Endothelial cell of hepatic sinusoid (primary cell): ENCODE measurements around the gene PPP1R18.

Source experiments
- in situ Hi-C: cut with HindIII; loops from 2 replicates; pipeline ENCODE4 v1.10.0; 2017; ENCODE audit warnings: low sequenced_read_pairs

Gene PPP1R18

DNA sequence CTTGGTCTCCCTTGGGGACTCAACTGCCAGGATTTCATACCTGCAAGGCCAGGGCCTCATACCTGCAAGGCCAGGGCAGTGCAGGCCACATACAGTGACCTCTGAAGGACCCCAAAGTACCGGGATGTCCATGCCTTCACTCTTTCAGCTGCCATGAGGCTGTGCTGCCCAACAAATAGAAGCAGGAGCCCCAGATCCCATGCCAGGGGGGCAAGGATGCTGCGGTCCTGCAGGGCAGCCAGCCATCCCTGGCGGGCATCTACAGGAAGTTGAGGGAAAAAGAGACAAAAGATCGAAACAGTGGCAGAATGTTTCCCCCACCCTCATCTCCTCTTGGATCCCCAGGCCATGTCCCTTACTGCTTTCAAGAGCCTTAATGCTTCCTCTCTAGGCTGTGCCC, 3.5 kb upstream of the PPP1R18 start:
- in situ Hi-C loops: no loop called here

DNA sequence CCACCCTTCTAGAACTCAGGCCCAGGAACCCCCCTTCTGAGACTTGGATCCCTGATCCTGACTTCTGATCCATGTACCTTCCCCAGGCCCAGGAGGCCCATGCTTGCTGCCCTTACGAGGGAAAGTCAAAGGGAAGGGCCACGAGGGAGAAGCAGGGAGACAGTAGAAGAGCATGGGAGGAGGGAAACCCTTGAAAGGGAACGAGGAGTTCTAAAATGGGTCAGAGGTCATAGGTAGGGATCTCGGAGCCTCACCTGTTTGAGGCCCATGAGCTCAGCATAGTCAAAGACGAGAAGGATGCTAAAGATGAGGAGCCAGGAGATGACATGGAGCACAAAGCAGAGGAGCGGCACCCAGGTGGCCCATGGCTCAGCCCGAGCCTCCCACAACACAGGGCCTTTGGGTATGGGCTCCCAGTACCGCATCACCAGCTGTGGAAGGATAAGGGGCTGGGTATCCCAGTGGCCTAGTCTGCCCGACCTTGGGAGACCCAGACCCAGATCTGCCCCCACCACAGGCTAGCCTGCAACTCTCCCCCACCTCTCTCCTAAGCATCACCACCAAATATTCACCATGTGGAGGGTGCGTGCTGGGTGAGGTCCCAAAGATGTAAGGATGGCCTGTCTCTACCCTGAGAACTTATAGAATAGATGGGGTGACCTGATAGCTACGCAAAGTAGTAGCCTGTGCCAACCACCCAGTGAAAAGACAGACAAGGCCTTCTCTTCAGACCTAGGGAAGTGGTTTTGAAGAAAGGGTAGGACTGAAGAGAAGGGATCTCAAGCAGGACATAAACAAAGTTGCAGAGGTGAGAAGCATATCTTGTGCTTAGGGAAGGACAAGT, 2.8 kb upstream of the PPP1R18 start:
- in situ Hi-C loops: no loop called here

DNA sequence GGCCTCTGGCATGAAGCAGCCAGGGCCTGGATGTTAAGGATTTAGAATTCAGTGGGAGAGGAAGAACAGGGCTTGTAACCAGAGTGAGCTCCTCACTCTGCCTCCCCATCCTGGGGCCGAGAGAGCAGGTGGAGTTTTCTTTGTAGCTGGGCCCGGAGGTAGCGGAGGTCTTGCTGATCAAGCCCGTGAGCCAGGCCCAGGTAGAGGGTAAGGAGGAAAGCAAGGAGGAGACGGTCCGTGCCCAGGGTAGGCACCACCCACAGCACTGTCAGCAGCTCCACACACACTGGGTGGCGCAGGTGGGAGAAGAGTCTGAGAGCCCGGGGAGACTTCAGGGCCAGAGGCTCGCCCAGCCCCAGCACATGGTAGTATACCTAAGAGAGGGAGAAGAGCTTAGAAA, 2.1 kb upstream of the PPP1R18 start:
- in situ Hi-C loops: no loop called here

DNA sequence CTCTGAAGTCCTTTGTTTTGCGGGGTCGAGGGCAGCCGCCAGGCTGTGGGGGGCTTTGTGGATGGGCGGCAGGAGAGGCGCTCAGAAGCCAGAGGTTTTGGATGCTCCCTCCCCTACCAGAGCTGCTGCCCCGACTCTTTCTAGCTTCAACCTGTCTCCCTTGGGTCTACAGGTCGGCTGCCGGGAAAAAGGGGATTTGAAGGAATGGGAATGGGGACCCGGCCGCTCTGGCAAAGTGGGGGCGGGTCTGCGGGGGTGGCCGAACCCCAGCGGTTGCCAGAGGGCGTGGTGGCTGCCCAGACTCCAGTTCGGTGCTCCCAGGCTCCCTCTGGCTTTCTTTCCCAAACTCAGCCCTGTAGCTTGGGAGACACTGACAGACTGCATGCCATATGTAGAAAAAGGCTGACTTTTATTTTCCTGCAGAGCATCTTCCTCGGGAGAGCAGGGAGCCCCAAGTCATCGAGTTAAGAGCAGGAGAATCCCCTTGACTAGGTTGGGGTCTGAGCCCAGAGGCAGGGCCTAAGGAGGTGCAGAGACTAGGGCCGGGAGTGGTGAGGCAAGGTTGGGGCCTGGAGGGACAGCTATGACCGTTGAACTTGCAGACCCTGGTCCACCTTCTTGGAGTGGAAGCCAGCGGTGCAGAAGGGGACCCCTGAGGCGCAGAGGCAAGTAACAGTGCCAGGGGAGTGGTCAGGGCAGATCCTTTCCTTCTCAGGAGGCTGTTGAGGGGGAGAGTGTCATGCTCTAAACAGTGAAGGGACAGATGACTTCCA, 1.4 kb upstream of the PPP1R18 start:
- in situ Hi-C loops: no loop called here

DNA sequence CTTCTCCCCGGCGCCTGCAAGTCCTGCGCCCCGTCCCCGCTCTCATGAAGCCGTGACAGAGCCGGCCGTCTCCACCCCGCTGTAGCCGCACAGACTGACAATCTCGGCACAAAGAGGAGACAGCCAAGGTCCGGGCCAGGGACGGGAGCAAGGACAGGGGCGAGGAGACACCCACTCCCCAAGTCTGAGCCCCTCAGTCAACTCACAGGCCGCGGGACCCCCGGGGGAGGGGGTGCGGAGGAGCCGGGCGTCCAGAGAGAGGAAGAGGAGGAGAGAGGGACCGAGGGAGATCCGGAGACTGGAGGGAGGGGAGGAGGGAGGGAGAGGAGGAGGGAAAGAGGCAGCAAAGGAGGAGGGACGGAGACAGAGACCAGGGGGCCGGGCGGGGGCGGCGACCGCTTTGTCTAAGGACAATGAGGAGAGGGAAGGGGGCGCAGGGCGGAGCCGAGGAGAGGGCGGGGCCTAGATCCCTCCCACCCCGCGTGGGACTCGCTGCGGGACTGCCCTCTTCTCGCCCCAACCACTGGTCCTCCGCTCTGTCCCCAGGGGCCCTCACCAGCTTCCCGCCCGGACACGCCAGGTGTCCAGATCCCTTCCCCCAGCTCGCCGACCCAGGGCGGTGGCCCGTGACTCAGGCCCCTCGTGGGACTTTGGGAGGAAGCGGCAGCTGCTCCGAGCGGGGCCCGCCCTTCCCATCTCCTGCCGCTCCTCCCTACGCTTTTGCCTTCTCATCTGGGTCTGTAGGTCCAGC, 638 bp upstream of the PPP1R18 start:
- in situ Hi-C loops: no loop called here

DNA sequence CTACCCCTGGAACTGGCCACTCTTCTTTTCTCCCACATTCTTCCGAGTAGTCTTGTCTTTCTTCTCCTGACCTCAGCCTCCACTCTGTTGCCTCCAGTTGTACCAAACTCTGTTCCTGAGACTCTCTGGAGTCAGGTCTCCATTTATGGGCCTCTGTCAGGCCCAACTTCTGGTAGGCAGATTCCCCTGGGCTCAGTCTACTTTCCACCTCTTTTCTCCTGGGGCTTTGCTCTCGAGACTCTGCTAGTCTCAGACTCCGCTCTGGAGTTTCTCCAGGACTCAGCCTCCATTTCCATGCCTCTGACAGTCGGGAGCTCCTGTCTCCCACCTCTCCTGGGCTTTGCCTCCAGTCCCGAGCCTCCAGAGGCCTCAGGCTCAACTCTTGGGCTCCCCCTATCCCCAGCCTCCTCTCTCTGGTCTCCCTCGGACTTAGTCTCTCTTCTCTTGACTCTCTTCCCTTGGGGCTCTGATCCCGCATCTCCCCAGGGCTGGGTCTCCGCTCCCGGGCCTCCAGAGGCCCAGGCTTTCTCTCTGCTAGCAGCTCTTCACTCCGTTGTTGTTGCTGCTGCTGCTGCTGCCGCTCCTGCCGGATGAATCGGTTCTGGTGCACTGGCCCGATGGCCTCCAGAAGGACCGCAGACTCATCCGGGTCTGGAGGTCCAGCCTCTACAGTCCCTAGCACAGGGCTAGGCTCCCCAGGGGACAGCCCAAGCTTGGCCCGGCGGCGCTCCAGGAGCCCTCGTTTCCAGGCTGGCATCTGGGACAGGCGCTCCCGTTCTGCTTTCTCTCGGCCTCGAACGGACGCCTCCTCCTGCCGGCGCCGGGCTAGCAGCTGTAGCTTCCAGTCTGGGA, 1.1 kb downstream of the PPP1R18 start:
- in situ Hi-C loops: no loop called here

DNA sequence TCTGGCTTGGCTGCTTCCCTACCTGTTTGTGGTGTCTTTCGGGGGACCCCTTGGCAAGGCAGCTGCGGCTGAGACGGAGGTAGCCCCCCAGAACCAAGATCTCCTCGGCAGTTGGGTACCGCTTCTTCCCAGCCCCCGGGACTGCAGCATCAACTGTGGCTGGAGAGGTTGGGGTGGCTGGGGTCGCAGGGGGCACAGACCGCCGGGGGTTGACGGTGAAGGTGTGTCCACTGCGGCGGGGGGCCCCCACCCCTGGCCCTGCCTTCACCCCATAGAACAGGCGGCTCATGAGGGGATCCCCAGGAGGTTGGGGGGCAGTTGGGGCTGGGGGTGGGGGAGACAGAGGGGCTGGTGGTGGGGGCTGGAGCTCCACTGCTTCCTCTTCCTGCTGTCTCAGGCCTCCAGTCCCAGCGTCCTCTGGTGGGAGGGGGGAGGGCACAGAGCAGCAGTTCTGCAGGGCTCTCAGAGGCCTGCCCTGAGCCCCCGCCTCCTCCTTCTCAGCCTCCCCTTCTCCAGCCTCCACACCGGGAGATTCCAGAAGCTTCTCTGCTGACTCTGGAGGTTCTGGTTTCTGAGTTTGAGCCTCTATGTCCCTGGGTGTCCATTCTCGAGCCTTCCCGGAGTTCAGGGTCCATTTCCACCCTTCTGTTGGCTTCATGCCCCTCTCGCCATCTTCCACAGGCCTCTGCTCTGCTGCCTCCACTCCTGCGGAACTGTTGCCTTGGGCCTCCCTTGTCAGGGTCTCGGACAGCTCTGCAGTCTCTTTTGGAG, 1.9 kb downstream of the PPP1R18 start:
- in situ Hi-C loops: loop anchor here (5.0 kb wide), 2 partner anchors 33 to 98 kb away; partner anchors contain the start of gene MDC1

DNA sequence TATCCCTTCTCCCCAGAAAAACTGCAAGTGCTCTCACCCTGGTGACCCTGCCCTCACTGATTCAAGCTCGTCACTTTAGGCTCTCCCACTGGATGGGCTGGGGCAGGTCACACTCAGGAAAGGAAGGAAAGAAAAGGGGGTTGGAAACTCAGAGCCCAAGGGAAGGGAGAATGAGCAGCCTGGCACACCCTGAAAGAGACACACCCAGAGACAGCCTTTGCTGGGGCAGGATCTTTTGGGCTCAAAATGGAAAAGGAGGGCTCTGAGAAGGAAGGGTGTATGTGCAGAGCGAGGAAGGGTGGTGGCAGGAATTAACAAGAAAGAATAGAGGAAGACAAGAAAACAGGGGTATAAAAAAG, 2.5 kb downstream of the PPP1R18 start:
- in situ Hi-C loops: loop anchor here (5.0 kb wide), 2 partner anchors 33 to 98 kb away; partner anchors contain the start of gene MDC1

DNA sequence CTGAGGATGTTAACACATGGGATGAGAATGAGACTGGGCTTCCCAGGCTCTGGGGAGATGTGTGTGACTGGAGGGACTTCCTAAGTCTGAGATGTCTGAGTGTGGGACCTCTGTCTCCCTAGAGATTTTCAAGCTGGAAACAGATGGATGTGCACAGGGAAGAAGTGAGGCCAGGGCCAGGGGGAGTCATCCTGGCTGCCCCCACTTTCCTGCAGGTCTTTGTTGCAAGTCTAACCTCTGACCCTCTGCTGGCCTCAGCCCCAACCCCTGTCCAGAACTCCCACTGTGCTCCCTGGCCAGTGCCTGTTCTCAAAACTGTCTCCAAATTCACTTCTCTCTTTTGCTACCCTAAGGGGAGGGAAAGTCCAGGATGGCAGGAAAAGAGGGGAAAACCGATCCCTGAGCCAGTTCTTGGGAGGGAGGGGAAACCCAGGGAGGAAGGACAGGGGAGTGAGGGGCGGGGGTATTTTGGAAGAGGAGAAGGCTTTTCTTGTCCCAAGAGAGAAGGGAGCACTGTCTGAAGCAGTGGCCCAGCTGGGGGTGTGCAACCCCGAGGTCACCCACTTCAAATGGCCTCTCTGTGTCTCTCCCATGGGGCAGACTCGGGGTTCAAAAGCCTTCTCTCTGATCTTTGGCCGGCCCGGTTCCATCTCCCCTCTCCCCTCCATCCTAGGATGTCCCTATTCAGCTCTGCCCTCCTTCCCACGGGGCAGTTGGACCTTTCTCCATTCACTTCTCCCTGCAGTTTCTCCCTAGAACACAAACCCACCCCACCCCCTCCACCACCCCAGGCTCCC, 3.1 kb downstream of the PPP1R18 start:
- in situ Hi-C loops: loop anchor here (5.0 kb wide), 2 partner anchors 34 to 99 kb away; partner anchors contain the start of gene MDC1

DNA sequence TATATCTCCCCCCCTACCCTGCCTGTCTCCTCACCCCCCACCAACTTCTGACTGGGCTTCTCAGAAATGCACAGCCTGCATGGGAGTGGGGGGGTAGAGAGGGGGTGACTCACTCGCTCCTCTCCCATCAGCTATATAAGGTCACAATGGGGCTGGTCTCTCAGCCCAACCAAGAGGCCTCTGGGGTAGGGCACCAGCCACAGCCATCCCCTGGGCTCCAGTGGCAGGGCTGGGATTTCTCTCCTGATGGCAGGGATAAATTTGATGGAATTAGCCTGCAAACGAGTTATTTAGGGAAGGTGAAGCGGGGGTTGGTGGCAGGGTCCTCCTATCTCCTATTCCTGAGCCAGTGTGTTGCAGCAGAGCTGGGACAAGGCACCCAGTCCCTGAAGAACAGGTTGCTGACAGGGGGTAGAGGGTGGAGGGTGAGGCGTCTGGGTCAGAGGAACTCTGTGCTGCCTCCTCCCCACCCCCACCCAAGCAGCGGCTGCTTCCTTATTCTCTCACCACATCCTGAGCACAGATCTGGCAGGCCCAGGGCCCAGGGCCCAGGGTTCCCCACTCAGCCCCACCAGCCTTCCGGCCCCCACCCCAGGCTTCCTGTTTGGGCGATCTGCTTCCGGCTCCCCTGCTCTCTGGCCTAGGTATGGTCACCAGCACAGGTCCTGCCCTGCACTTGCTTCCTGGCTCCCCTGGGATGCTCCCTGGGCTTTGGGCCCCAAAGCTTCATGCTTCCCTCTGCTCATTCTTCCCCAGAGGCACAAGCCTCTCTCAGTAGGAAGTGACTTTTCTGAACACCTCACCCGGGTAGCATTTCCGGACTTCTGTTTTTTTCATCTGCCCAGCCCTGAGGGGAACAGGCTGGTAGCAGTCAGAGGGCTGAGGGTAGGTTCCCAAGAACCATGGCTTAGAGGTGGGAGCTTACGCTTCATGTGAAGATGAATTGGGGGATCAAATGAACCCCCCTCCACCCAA, 4.0 kb downstream of the PPP1R18 start:
- in situ Hi-C loops: loop anchor here (5.0 kb wide), 2 partner anchors 35 to 100 kb away; partner anchors contain the start of gene MDC1

DNA sequence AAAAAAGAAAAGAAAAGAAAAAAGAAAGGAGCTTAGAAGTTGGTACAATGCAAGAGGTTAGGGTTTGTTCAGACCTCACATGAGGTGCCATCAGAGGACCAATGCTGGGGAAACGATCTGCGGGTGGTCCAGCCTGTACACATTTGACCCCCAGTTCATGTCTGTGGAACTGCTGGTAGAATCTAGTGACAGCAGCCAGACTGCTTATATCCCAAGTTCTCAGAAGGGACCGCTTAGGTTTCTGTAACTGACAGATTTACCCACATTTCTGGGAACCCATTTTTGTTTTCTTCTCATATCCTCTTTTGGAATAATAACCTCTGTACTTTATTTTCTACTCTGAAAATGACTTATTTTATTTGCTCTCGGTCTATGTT, 4.7 kb downstream of the PPP1R18 start:
- in situ Hi-C loops: loop anchor here (5.0 kb wide), 2 partner anchors 36 to 101 kb away; partner anchors contain the start of gene MDC1

DNA sequence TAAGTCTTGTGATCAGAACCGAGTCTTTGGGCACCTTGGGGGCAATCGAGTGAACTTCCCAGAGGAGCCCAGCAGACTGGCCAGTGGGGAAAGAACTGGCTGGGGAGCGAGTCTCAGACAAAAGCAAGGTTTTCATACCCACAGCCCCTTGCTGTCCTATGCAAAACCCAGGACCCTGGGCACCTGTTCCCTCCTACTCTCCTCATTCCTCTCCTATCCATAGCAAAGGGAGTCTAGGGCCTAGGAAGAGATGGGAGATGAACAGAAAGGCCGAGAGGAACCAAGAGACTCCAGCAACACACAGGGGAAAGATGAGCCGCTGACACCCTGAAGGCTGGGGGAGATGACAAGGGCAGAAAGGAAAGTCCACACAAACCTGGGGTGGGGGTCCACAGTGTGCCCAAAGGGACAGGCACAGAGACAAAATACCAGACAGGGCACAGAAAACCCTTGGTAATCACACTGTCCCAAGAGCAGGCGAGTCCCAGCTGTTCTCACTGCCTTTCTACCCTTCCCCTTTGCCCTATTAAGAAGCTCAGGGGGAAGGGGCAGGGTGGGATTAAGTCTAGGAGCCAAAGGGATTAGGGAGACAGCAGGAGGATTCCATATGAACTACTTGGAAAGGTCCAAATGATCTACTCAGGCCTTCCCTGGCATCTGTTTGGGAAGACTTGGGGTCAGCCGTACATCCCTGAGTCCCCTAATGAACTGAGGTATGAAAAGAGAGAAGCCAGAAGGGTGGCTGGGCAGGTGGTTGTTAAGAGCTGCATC, 6.5 kb downstream of the PPP1R18 start:
- in situ Hi-C loops: loop anchor here (5.0 kb wide), 2 partner anchors 37 to 102 kb away; partner anchors contain the start of gene MDC1

DNA sequence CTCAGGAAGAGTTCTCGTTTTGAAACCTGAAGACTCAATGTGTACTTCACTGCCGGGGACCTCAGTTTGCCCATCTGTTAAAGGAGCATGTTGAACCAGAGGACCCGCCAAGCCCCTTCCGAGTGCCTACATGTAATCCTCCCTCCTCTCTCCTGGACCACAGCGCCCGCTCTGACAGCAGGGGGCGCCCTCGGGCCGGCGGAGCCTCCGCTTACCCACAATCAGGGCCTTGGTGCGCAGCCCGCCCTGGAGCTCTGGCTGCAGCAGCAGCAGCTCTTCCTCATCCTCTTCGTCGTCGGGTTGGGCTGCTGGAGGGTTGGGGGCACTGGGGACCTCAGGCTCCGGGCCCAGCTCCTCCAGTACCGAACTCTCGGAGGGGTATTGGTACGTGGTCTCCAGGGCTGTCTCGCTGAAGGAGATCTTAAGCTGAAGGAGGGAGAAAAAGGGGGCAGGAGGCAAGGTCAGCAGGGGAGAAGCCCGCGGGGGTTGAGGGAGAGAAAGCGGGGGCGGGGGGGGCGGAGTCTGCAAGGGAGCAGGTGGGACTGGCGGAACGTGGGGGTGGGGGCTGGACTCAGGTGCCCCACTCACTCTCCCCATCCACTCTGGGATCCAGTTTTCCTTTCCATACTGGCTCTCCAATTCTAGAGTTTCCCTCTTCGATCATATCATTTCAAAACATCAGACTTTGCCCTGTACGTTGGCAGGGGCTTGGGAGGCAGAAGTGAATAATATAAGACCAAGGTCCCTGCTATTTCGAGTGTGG, 7.3 kb downstream of the PPP1R18 start:
- in situ Hi-C loops: no loop called here

DNA sequence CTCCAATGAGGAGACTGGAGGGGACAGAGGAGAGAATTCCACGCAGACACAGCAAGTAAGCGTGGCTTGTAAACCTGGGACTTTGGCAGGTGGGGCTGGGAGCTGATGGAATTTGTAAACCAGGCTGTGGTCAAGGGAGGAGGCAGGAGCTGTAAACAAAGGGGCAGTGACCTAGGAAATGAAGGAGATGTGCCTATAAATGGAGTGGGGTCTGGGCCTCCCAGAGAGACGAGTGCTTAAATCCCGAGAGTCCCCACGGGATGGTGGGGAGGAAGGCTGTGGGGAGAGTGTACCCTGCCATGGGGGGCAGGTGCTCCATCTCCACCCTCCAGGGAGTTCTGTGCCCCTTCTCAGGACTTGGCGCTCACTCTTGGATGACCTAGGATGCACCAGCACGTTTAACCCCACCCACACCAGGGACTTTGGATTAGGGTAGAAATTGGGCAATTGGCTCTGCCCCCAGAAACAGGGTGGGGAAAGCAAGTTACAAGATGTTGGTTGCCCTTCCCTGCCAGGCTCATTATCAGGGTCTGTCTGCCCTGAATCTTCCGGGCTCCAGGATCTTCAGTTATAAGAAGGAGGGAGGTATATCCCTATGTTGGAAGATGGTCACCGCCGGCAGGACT, 9.7 kb downstream of the PPP1R18 start:
- in situ Hi-C loops: no loop called here

DNA sequence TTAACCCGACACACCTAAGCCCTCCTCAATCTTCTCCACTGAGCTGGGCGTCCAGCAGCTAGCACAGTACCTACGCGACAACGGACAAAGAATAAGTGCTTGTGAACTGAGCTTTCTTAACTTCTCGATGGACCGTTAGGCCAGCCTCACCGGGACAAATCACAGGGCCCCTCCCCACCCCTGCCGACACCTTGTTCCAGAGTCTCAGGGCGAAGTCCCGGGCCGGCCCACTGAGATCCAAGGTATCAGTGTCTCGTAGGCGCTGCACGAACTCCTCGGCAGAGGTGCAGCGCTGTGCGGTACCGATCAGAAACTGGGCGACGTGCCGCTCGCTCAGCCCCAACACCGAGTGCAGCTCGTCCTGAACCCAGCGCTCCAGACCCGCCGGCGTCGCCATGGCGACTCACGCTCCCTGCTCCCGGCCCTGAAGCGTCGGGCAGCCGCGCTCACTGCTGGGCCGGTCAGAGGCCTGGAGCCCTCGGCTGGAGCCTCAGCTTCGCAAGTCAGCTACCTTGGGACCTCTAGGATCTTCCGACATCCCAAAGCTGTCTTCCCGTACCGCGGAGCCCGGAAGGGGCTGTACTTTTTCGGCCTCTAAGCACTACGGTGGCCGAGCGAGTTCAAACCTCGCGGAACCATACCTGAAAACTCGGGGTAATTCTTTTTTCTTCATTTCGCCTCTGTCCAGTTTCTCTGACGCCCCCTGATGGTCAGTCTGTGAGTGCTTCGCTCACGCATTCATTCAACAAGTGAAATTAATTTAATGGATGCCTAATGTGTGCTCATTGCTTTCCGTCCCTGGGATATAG, 13.8 kb downstream of the PPP1R18 start, which contains the start of gene DHX16:
Gene DHX16, minus strand, starts transcription at position 562 of the 809 bp plus-strand sequence. Its CDS starts 165 bp downstream, at position 397.
- in situ Hi-C loops: no loop called here
